ENCODE results near the gene AAK1. TPM values are rescaled to one million over a fixed set of nuclear protein-coding genes. Genes with fewer than 3 reads are reported as not detected.
A peak's percentile ranks its signal among the peaks of the same experiment; 100 is the strongest.
"Not testable (repeated sequence)": the region's sequence is repeated elsewhere in the genome, so short reads cannot be mapped to it uniquely, and the experiment has no call there.

AAK1 gene
- polyA plus RNA-seq (ENCODE audit: insufficient read length in 4 of 4): 10 to 100 TPM; 16.0 to 26.9 (median 20.8) TPM

GRCh38 chr2:69643602-69644505, at the start of gene AAK1:
Gene AAK1, minus strand, starts transcription at chr2:69643739. Its CDS starts 699 bp downstream, at chr2:69643040.
- DNase-seq (ENCODE audit: low read depth in 4 of 4, low spot score in 2 of 4): peak; percentile 84 to 91 (median 88)

- no peak for DNase-seq (ENCODE audit: low read depth in 4 of 4, low spot score in 2 of 4)
These were observed 48.9 kb upstream of the AAK1 start for GRCh38 chr2:69692424-69692823.

GRCh38 chr2:69689969-69690368, 46.4 kb upstream of the AAK1 start:
- DNase-seq (ENCODE audit: low read depth in 4 of 4, low spot score in 2 of 4): no peak

- no peak for DNase-seq (ENCODE audit: low read depth in 4 of 4, low spot score in 2 of 4)
These were observed 45.9 kb upstream of the AAK1 start for GRCh38 chr2:69689466-69689865.

- DNase-seq (ENCODE audit: low read depth in 4 of 4, low spot score in 2 of 4): no peak
These were observed 44.6 kb upstream of the AAK1 start for GRCh38 chr2:69687971-69688611.

- DNase-seq (ENCODE audit: low read depth in 4 of 4, low spot score in 2 of 4): no peak
These were observed 43.3 kb upstream of the AAK1 start for GRCh38 chr2:69686813-69687212.

GRCh38 chr2:69685321-69686048, 41.9 kb upstream of the AAK1 start:
- no peak for DNase-seq (ENCODE audit: low read depth in 4 of 4, low spot score in 2 of 4)

GRCh38 chr2:69683170-69683971, 39.8 kb upstream of the AAK1 start:
- peak; percentile 27 to 67 (median 54) for DNase-seq (ENCODE audit: low read depth in 4 of 4, low spot score in 2 of 4)

- no peak for DNase-seq (ENCODE audit: low read depth in 4 of 4, low spot score in 2 of 4)
These were observed 39.0 kb upstream of the AAK1 start for GRCh38 chr2:69682525-69682924.

- no peak for DNase-seq (ENCODE audit: low read depth in 4 of 4, low spot score in 2 of 4)
These were observed 36.6 kb upstream of the AAK1 start for GRCh38 chr2:69680001-69680675.

GRCh38 chr2:69677914-69678313, 34.4 kb upstream of the AAK1 start:
- DNase-seq (ENCODE audit: low read depth in 4 of 4, low spot score in 2 of 4): no peak

- no peak for DNase-seq (ENCODE audit: low read depth in 4 of 4, low spot score in 2 of 4)
These were observed 32.6 kb upstream of the AAK1 start for GRCh38 chr2:69676146-69676545.

- no peak for DNase-seq (ENCODE audit: low read depth in 4 of 4, low spot score in 2 of 4)
These were observed 30.8 kb upstream of the AAK1 start for GRCh38 chr2:69674316-69674670.

- not testable (repeated sequence) for DNase-seq (ENCODE audit: low read depth in 4 of 4, low spot score in 2 of 4)
These were observed 29.6 kb upstream of the AAK1 start for GRCh38 chr2:69673098-69673497.

GRCh38 chr2:69669666-69670065, 26.1 kb upstream of the AAK1 start:
- DNase-seq (ENCODE audit: low read depth in 4 of 4, low spot score in 2 of 4): no peak

- DNase-seq (ENCODE audit: low read depth in 4 of 4, low spot score in 2 of 4): no peak
These were observed 25.1 kb upstream of the AAK1 start for GRCh38 chr2:69668598-69668997.

GRCh38 chr2:69667805-69668382, 24.4 kb upstream of the AAK1 start:
- no peak for DNase-seq (ENCODE audit: low read depth in 4 of 4, low spot score in 2 of 4)

GRCh38 chr2:69665152-69665551, 21.6 kb upstream of the AAK1 start:
- DNase-seq (ENCODE audit: low read depth in 4 of 4, low spot score in 2 of 4): no peak

GRCh38 chr2:69663860-69664259, 20.3 kb upstream of the AAK1 start:
- DNase-seq (ENCODE audit: low read depth in 4 of 4, low spot score in 2 of 4): no peak

Data from left renal cortex interstitium (tissue), 4 donors.